EL (cell line): Measurements from ENCODE around the gene ALS2CL.
"Not testable (repeated sequence)": the region's sequence is repeated elsewhere in the genome, so short reads cannot be mapped to it uniquely, and the experiment has no call there.

Experiments
- DNase-seq: peaks from one replicate; pipeline ENCODE4 v3.0.0-alpha.2; 2016

The ALS2CL gene

GRCh38 chr3:46693038-46693891, at the start of gene ALS2CL:
ALS2CL (minus strand) TSS chr3:46693679; CDS start chr3:46689440, 4,239 bp downstream.
- DNase-seq = peak; percentile 49

- no peak for DNase-seq
These were observed 49.6 kb upstream of the ALS2CL start for GRCh38 chr3:46742992-46743585.

GRCh38 chr3:46739565-46739964, 46.1 kb upstream of the ALS2CL start:
- DNase-seq = not testable (repeated sequence)

GRCh38 chr3:46737329-46737731, 43.9 kb upstream of the ALS2CL start:
- no peak for DNase-seq

GRCh38 chr3:46736006-46736872, 42.8 kb upstream of the ALS2CL start:
- no peak for DNase-seq

- DNase-seq = no peak
These were observed 41.3 kb upstream of the ALS2CL start for GRCh38 chr3:46734773-46735172.

- no peak for DNase-seq
These were observed 39.7 kb upstream of the ALS2CL start for GRCh38 chr3:46733026-46733800.

- DNase-seq = no peak
These were observed 38.3 kb upstream of the ALS2CL start for GRCh38 chr3:46731795-46732194.

- DNase-seq = no peak
These were observed 37.3 kb upstream of the ALS2CL start for GRCh38 chr3:46730819-46731218.

GRCh38 chr3:46729038-46729437, 35.6 kb upstream of the ALS2CL start:
- no peak for DNase-seq

GRCh38 chr3:46725621-46726314, 32.3 kb upstream of the ALS2CL start:
- peak; percentile 29 for DNase-seq

GRCh38 chr3:46724424-46724823, 30.9 kb upstream of the ALS2CL start:
- no peak for DNase-seq

- no peak for DNase-seq
These were observed 29.0 kb upstream of the ALS2CL start for GRCh38 chr3:46722443-46722842.

GRCh38 chr3:46721009-46721408, 27.5 kb upstream of the ALS2CL start:
- no peak for DNase-seq

- no peak for DNase-seq
These were observed 26.3 kb upstream of the ALS2CL start for GRCh38 chr3:46719735-46720271.

GRCh38 chr3:46719044-46719565, 25.6 kb upstream of the ALS2CL start:
- no peak for DNase-seq

- DNase-seq = no peak
These were observed 24.2 kb upstream of the ALS2CL start, which contains the start of gene PRSS50 for GRCh38 chr3:46717447-46718231. PRSS50 (minus strand) TSS chr3:46717869; CDS start chr3:46717824, 45 bp downstream.

GRCh38 chr3:46716461-46717441, 23.3 kb upstream of the ALS2CL start:
- DNase-seq = no peak

GRCh38 chr3:46715507-46716175, 22.2 kb upstream of the ALS2CL start:
- no peak for DNase-seq
